Endometrial microvascular endothelial cells (primary cell): ENCODE measurements around the gene DTX1. TPM values are rescaled to one million over a fixed set of nuclear protein-coding genes. Genes with fewer than 3 reads are reported as not detected.

Experiments used
- in situ Hi-C: cut with HindIII; loops from 2 replicates; pipeline ENCODE4 v1.10.0; 2017; ENCODE audit warnings: low sequenced_read_pairs, low pct_unique_long_range_greater_than_20kb; ENCODE audit errors: inconsistent ontology term
- total RNA-seq: library from RNA; depleted of rRNA; stranded (reverse); fragments of >200 nt; gene quantifications from one replicate; pipeline ENCODE4 v1.2.3, GENCODE V29; 2015; ENCODE audit errors: inconsistent ontology term

Gene DTX1
- total RNA-seq, 1 donor from 2014 or later: not detected

- in situ Hi-C loops: loop anchor here (25.0 kb wide), 1 partner anchor 95 kb away; no protein-coding TSS in a partner anchor
These were observed 10.4 kb downstream of the DTX1 start for GRCh38 chr12:113066813-113067400.

- in situ Hi-C loops: loop anchor here (25.0 kb wide), 1 partner anchor 94 kb away; no protein-coding TSS in a partner anchor
These were observed 11.7 kb downstream of the DTX1 start for GRCh38 chr12:113067987-113068935.

GRCh38 chr12:113069149-113069548 lies 12.6 kb downstream of the DTX1 start:
- in situ Hi-C loops: loop anchor here (25.0 kb wide), 1 partner anchor 93 kb away; no protein-coding TSS in a partner anchor

- in situ Hi-C loops: loop anchor here (25.0 kb wide), 1 partner anchor 93 kb away; no protein-coding TSS in a partner anchor
These were observed 13.2 kb downstream of the DTX1 start for GRCh38 chr12:113069751-113070116.

GRCh38 chr12:113070117-113070906 lies 13.8 kb downstream of the DTX1 start:
- in situ Hi-C loops: loop anchor here (25.0 kb wide), 1 partner anchor 92 kb away; no protein-coding TSS in a partner anchor

GRCh38 chr12:113071135-113072112 lies 14.9 kb downstream of the DTX1 start:
- in situ Hi-C loops: loop anchor here (25.0 kb wide), 1 partner anchor 91 kb away; no protein-coding TSS in a partner anchor

GRCh38 chr12:113072136-113072535 lies 15.6 kb downstream of the DTX1 start:
- in situ Hi-C loops: loop anchor here (25.0 kb wide), 1 partner anchor 90 kb away; no protein-coding TSS in a partner anchor

- in situ Hi-C loops: loop anchor here (25.0 kb wide), 1 partner anchor 89 kb away; no protein-coding TSS in a partner anchor
These were observed 17.1 kb downstream of the DTX1 start for GRCh38 chr12:113073586-113073985.

- in situ Hi-C loops: no loop called here
These were observed 18.7 kb downstream of the DTX1 start for GRCh38 chr12:113075137-113075683.

- in situ Hi-C loops: no loop called here
These were observed 20.7 kb downstream of the DTX1 start for GRCh38 chr12:113077057-113077858.

- in situ Hi-C loops: no loop called here
These were observed 21.3 kb downstream of the DTX1 start for GRCh38 chr12:113077859-113078255.

GRCh38 chr12:113081873-113082272 lies 25.3 kb downstream of the DTX1 start:
- in situ Hi-C loops: no loop called here

- in situ Hi-C loops: no loop called here
These were observed 26.1 kb downstream of the DTX1 start for GRCh38 chr12:113082486-113083148.

- in situ Hi-C loops: no loop called here
These were observed 27.4 kb downstream of the DTX1 start for GRCh38 chr12:113083863-113084435.

GRCh38 chr12:113086249-113087164 lies 30.0 kb downstream of the DTX1 start:
- in situ Hi-C loops: no loop called here
